ENCODE measurements around the gene TBC1D22A. TPM values are rescaled to one million over a fixed set of nuclear protein-coding genes. Genes with fewer than 3 reads are reported as not detected.

The TBC1D22A gene
- total RNA-seq, 1 experiment from 2014 or later = 7.2 TPM

- no peak for DNase-seq (ENCODE audit: low read depth)
Observed at GRCh38 chr22:46991666-46992065, 229.2 kb downstream of the TBC1D22A start.

- no peak for DNase-seq (ENCODE audit: low read depth)
Observed at GRCh38 chr22:46992121-46992731, 229.8 kb downstream of the TBC1D22A start.

GRCh38 chr22:46993633-46994032 lies 231.2 kb downstream of the TBC1D22A start:
- no peak for DNase-seq (ENCODE audit: low read depth)

GRCh38 chr22:46994265-46994664 lies 231.8 kb downstream of the TBC1D22A start:
- no peak for DNase-seq (ENCODE audit: low read depth)

- DNase-seq (ENCODE audit: low read depth) = no peak
Observed at GRCh38 chr22:46994983-46995382, 232.5 kb downstream of the TBC1D22A start.

GRCh38 chr22:46995501-46996360 lies 233.3 kb downstream of the TBC1D22A start:
- DNase-seq (ENCODE audit: low read depth) = no peak

- DNase-seq (ENCODE audit: low read depth) = no peak
Observed at GRCh38 chr22:46996595-46997310, 234.3 kb downstream of the TBC1D22A start.

GRCh38 chr22:46997311-46997970 lies 235.0 kb downstream of the TBC1D22A start:
- DNase-seq (ENCODE audit: low read depth) = no peak

- no peak for DNase-seq (ENCODE audit: low read depth)
Observed at GRCh38 chr22:46998331-46998730, 235.9 kb downstream of the TBC1D22A start.

- no peak for DNase-seq (ENCODE audit: low read depth)
Observed at GRCh38 chr22:47000256-47000655, 237.8 kb downstream of the TBC1D22A start.

- no peak for DNase-seq (ENCODE audit: low read depth)
Observed at GRCh38 chr22:47000888-47001287, 238.4 kb downstream of the TBC1D22A start.

- no peak for DNase-seq (ENCODE audit: low read depth)
Observed at GRCh38 chr22:47001288-47001687, 238.8 kb downstream of the TBC1D22A start.

GRCh38 chr22:47002692-47003091 lies 240.2 kb downstream of the TBC1D22A start:
- DNase-seq (ENCODE audit: low read depth) = no peak

GRCh38 chr22:47005506-47006408 lies 243.3 kb downstream of the TBC1D22A start:
- DNase-seq (ENCODE audit: low read depth) = no peak

- no peak for DNase-seq (ENCODE audit: low read depth)
Observed at GRCh38 chr22:47006433-47006832, 244.0 kb downstream of the TBC1D22A start.

- no peak for DNase-seq (ENCODE audit: low read depth)
Observed at GRCh38 chr22:47006869-47007268, 244.4 kb downstream of the TBC1D22A start.

GRCh38 chr22:47007496-47007895 lies 245.0 kb downstream of the TBC1D22A start:
- DNase-seq (ENCODE audit: low read depth) = no peak

- DNase-seq (ENCODE audit: low read depth) = no peak
Observed at GRCh38 chr22:47008208-47008885, 245.9 kb downstream of the TBC1D22A start.

GRCh38 chr22:47009304-47010101 lies 247.1 kb downstream of the TBC1D22A start:
- no peak for DNase-seq (ENCODE audit: low read depth)

- DNase-seq (ENCODE audit: low read depth) = no peak
Observed at GRCh38 chr22:47010211-47010610, 247.8 kb downstream of the TBC1D22A start.

Measured in RPMI7951 (cell line).